Heart left ventricle (tissue), 13 donors: ENCODE measurements around the gene SYPL1.

Experiments
- POLR2A ChIP-seq, 2 donors: fragments of 450-650 bp; IDR thresholded peaks; one replicate each; pipeline ENCODE4 v1.6.1; 2017; ENCODE audit warnings: antibody characterized with exemption in 2 of 2, mild to moderate bottlenecking in 2 of 2, moderate library complexity in 2 of 2
- TF ChIP-seq, protein P1 (sequence below), 12 donors: fragments of 200-600 bp; sonication (generic) in 4 of 12; IDR thresholded peaks; one replicate each; pipeline versions ENCODE4 v1.5.0 to v1.8.0; 2018 to 2022; ENCODE audit warnings: antibody characterized with exemption in 12 of 12, mild to moderate bottlenecking in 5 of 12
- donor health status: ischemic (EF 13 %, LVEDD 7.1; RV severe dilation, severe dysfunction).
- donor health status: DM: no; HTN: yes; CAD: no.
- donor health status: DM: no; HTN: no; CAD: no.
- donor health status: ischemic (EF 25% LVEDD 6.9; RV normal size, moderate dysfunction).
- donor health status: ischemic (EF 25% LVEDD 5.7; RV mildly dilated, moderate dysfunction).
- donor health status: ischemic (EF 35%, LVEDD 5.7; RV mildly dilated, moderate dysfunction).
- donor health status: nonischemic (EF 11% LVEDD 7.7; RV severe dilation, severe dysfunction).
- donor health status: DM: yes; HTN: yes; CAD: no.
- donor health status: PGD.
- donor health status: ischemic (EF 29% LVEDD 5.4; RV normal size, mild dysfunction).
- donor health status: nonischemic (EF 23%, LVEDD 6.1; RV moderate dilation, normal function).

DNA sequence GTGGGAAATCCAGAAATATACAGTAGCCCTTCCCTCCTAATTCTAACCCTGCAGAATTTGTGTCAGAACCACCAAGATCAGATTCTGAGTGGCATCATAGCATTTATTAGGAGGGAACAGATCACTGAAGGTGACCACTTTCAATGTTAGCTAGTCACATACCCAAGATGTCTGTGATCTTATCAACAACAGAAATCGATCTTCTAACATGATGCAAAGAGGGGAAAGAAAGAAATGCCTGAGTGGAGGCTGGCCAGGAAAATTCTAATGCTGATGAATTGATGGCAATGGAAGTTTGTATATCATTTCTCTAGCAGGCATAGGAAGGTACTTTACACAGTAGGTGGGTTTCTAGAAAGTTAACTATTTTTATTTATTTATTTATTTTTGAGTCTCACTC lies 10.6 kb upstream of the SYPL1 start:
- TF ChIP-seq, protein P1, sequence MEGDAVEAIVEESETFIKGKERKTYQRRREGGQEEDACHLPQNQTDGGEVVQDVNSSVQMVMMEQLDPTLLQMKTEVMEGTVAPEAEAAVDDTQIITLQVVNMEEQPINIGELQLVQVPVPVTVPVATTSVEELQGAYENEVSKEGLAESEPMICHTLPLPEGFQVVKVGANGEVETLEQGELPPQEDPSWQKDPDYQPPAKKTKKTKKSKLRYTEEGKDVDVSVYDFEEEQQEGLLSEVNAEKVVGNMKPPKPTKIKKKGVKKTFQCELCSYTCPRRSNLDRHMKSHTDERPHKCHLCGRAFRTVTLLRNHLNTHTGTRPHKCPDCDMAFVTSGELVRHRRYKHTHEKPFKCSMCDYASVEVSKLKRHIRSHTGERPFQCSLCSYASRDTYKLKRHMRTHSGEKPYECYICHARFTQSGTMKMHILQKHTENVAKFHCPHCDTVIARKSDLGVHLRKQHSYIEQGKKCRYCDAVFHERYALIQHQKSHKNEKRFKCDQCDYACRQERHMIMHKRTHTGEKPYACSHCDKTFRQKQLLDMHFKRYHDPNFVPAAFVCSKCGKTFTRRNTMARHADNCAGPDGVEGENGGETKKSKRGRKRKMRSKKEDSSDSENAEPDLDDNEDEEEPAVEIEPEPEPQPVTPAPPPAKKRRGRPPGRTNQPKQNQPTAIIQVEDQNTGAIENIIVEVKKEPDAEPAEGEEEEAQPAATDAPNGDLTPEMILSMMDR (IDR thresholded peaks at IDR 0.05) = no peak
- TF ChIP-seq POLR2A (IDR thresholded peaks at IDR 0.05) = no peak
